Measurements from ENCODE around the gene LTF.

LTF gene

GRCh38 chr3:46468753-46469600, 4.3 kb upstream of the LTF start:
- TF ChIP-seq, protein P1, sequence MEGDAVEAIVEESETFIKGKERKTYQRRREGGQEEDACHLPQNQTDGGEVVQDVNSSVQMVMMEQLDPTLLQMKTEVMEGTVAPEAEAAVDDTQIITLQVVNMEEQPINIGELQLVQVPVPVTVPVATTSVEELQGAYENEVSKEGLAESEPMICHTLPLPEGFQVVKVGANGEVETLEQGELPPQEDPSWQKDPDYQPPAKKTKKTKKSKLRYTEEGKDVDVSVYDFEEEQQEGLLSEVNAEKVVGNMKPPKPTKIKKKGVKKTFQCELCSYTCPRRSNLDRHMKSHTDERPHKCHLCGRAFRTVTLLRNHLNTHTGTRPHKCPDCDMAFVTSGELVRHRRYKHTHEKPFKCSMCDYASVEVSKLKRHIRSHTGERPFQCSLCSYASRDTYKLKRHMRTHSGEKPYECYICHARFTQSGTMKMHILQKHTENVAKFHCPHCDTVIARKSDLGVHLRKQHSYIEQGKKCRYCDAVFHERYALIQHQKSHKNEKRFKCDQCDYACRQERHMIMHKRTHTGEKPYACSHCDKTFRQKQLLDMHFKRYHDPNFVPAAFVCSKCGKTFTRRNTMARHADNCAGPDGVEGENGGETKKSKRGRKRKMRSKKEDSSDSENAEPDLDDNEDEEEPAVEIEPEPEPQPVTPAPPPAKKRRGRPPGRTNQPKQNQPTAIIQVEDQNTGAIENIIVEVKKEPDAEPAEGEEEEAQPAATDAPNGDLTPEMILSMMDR (IDR thresholded peaks at IDR 0.05; ENCODE audit: poor library complexity, severe bottlenecking), result no peak
- H3K27me3 ChIP-seq (ENCODE audit: insufficient read depth, poor library complexity, severe bottlenecking), result peaks cover 17% of the 10 kb centered on the region
- DNase-seq (ENCODE audit: low spot score) (no peak), ATAC-seq (ENCODE audit: low read depth) (no peak)
- no peak overlapping the region for H3K4me3 ChIP-seq (ENCODE audit: severe bottlenecking)
- H3K9me3 ChIP-seq (ENCODE audit: severe bottlenecking), result no peaks in the 10 kb centered on the region
- no peaks in the 10 kb centered on the region for H3K4me1 ChIP-seq (ENCODE audit: insufficient read depth, poor library complexity, severe bottlenecking)
- H3K27ac ChIP-seq (ENCODE audit: poor library complexity, severe bottlenecking), result no peak overlapping the region
- H3K36me3 ChIP-seq (ENCODE audit: low read depth), result no peaks in the 10 kb centered on the region

DNA sequence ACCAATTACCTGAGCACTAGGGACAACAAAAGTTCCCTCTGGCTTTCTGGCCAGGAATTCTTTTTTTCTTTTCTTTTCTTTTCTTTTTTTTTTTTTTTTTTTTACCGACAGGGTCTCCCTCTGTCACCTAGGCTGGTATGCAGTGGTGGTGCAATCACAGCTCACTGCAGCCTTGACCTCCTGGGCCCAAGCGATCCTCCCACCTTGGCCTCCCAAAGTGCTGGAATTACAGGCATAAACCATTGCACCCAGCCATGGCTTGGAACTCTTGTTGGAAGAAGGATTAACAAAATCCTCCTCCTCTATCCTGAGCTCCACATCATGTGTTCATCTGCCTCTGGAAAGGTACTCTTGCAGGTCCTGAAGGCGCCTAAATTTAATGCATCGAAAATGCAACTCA, 2.9 kb upstream of the LTF start:
- no peak overlapping the region for H3K27ac ChIP-seq (ENCODE audit: poor library complexity, severe bottlenecking)
- ATAC-seq (ENCODE audit: low read depth) (no peak), DNase-seq (ENCODE audit: low spot score) (no peak)
- TF ChIP-seq, protein P1 (IDR thresholded peaks at IDR 0.05; ENCODE audit: poor library complexity, severe bottlenecking), result no peak
- H3K27me3 ChIP-seq (ENCODE audit: insufficient read depth, poor library complexity, severe bottlenecking), result peaks cover 18% of the 10 kb centered on the region
- H3K36me3 ChIP-seq (ENCODE audit: low read depth), result no peaks in the 10 kb centered on the region
- no peaks in the 10 kb centered on the region for H3K9me3 ChIP-seq (ENCODE audit: severe bottlenecking)
- H3K4me1 ChIP-seq (ENCODE audit: insufficient read depth, poor library complexity, severe bottlenecking), result no peaks in the 10 kb centered on the region
- no peak overlapping the region for H3K4me3 ChIP-seq (ENCODE audit: severe bottlenecking)

- Histone ChIP-seq H3K27me3 (ENCODE audit: insufficient read depth, poor library complexity, severe bottlenecking) (peaks cover 18% of the 10 kb centered on the region), H3K4me3 (ENCODE audit: severe bottlenecking) (no peak overlapping the region), H3K9me3 (ENCODE audit: severe bottlenecking) (no peaks in the 10 kb centered on the region), H3K4me1 (ENCODE audit: insufficient read depth, poor library complexity, severe bottlenecking) (no peaks in the 10 kb centered on the region), H3K36me3 (ENCODE audit: low read depth) (no peaks in the 10 kb centered on the region), H3K27ac (ENCODE audit: poor library complexity, severe bottlenecking) (no peak overlapping the region)
- TF ChIP-seq, protein P1 (IDR thresholded peaks at IDR 0.05; ENCODE audit: poor library complexity, severe bottlenecking), result no peak
- DNase-seq (ENCODE audit: low spot score), result no peak
- no peak for ATAC-seq (ENCODE audit: low read depth)
These were observed 2.2 kb upstream of the LTF start for GRCh38 chr3:46466871-46467403.

GRCh38 chr3:46466273-46466672, 1.6 kb upstream of the LTF start:
- peaks cover 18% of the 10 kb centered on the region for H3K27me3 ChIP-seq (ENCODE audit: insufficient read depth, poor library complexity, severe bottlenecking)
- DNase-seq (ENCODE audit: low spot score) (no peak), ATAC-seq (ENCODE audit: low read depth) (no peak)
- no peaks in the 10 kb centered on the region for H3K9me3 ChIP-seq (ENCODE audit: severe bottlenecking)
- H3K27ac ChIP-seq (ENCODE audit: poor library complexity, severe bottlenecking), result no peak overlapping the region
- no peaks in the 10 kb centered on the region for H3K36me3 ChIP-seq (ENCODE audit: low read depth)
- H3K4me1 ChIP-seq (ENCODE audit: insufficient read depth, poor library complexity, severe bottlenecking), result no peaks in the 10 kb centered on the region
- H3K4me3 ChIP-seq (ENCODE audit: severe bottlenecking), result no peak overlapping the region
- TF ChIP-seq, protein P1 (IDR thresholded peaks at IDR 0.05; ENCODE audit: poor library complexity, severe bottlenecking), result no peak

DNA sequence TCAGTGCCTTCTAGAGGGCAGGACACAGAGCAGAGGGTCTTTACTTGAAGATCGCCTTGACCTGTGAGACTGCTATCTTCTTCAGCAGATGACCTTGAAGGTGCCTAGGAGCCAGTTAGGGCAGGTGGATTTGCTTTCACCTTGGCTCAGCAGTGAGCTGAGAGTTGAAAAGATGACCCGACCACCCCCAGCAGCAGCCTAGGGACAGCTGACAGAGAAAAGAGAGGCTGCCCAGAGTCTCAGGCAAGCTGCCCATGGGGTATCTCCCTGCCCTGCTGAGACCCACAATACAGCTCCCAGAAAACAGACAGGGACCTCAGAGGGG, 453 bp upstream of the LTF start:
- TF ChIP-seq, protein P1 (IDR thresholded peaks at IDR 0.05; ENCODE audit: poor library complexity, severe bottlenecking), result no peak

More for the DNA sequence above, 453 bp upstream of the LTF start:
- Histone ChIP-seq H3K27ac (ENCODE audit: poor library complexity, severe bottlenecking) (no peak overlapping the region), H3K27me3 (ENCODE audit: insufficient read depth, poor library complexity, severe bottlenecking) (peaks cover 18% of the 10 kb centered on the region), H3K36me3 (ENCODE audit: low read depth) (no peaks in the 10 kb centered on the region), H3K9me3 (ENCODE audit: severe bottlenecking) (no peaks in the 10 kb centered on the region), H3K4me1 (ENCODE audit: insufficient read depth, poor library complexity, severe bottlenecking) (no peaks in the 10 kb centered on the region), H3K4me3 (ENCODE audit: severe bottlenecking) (no peak overlapping the region)
- DNase-seq (ENCODE audit: low spot score) (no peak), ATAC-seq (ENCODE audit: low read depth) (no peak)

Data from RWPE2 (cell line).